Measurements from ENCODE around the gene ZMYND10. TPM values are rescaled to one million over a fixed set of nuclear protein-coding genes. Genes with fewer than 3 reads are reported as not detected.

The ZMYND10 gene
- total RNA-seq, 2 donors from 2014 or later: 0.26 to 0.31 TPM

GRCh38 chr3:50350527-50351322, 5.2 kb upstream of the ZMYND10 start, which contains the start of the genes CYB561D2 and NPRL2:
CYB561D2 (plus strand) TSS chr3:50350862; CDS start chr3:50351434, 572 bp downstream.
NPRL2 (minus strand) TSS chr3:50350775; CDS start chr3:50350652, 123 bp downstream.
- peaks cover 39% of the 10 kb centered on the region for H3K36me3 ChIP-seq
- H3K4me3 ChIP-seq: peak within 1 kb of the TSS; percentile 71 to 72
- DNase-seq (ENCODE audit: low spot score): peak; percentile 97
- H3K27ac ChIP-seq: peak within 1 kb of the TSS; percentile 86 to 88
- peak in 1 of 2 donors; percentile 5 for TF ChIP-seq CTCF (IDR thresholded peaks at IDR 0.05)
- H3K4me1 ChIP-seq: peaks cover 0 to 56% of the 10 kb centered on the region in 2 donors
- no peaks in the 10 kb centered on the region for H3K27me3 ChIP-seq
- H3K9me3 ChIP-seq: no peaks in the 10 kb centered on the region

GRCh38 chr3:50350213-50350526, 4.6 kb upstream of the ZMYND10 start:
- Histone ChIP-seq H3K36me3 (peaks cover 35% of the 10 kb centered on the region), H3K4me1 (peaks cover 0 to 55% of the 10 kb centered on the region in 2 donors), H3K27me3 (no peaks in the 10 kb centered on the region), H3K27ac (peak overlapping the region; percentile 86 to 88), H3K4me3 (peak overlapping the region; percentile 71 to 72), H3K9me3 (no peaks in the 10 kb centered on the region)
- no peak for DNase-seq (ENCODE audit: low spot score)
- TF ChIP-seq CTCF (IDR thresholded peaks at IDR 0.05): no peak

- H3K4me3 ChIP-seq: no peak overlapping the region
- peaks cover 12% of the 10 kb centered on the region for H3K36me3 ChIP-seq
- H3K9me3 ChIP-seq: no peaks in the 10 kb centered on the region
- H3K27me3 ChIP-seq: no peaks in the 10 kb centered on the region
- peaks cover 0 to 40% of the 10 kb centered on the region in 2 donors for H3K4me1 ChIP-seq
- no peak overlapping the region for H3K27ac ChIP-seq
- DNase-seq (ENCODE audit: low spot score): peak; percentile 72
- peak; percentile 43 to 62 for TF ChIP-seq CTCF (IDR thresholded peaks at IDR 0.05)
Measured at GRCh38 chr3:50347187-50347813, 1.8 kb upstream of the ZMYND10 start.

GRCh38 chr3:50345008-50345407, 524 bp downstream of the ZMYND10 start:
- no peak for TF ChIP-seq CTCF (IDR thresholded peaks at IDR 0.05)
- no peaks in the 10 kb centered on the region for H3K9me3 ChIP-seq
- H3K36me3 ChIP-seq: peaks cover 12% of the 10 kb centered on the region
- peaks cover 0 to 40% of the 10 kb centered on the region in 2 donors for H3K4me1 ChIP-seq
- DNase-seq (ENCODE audit: low spot score): no peak
- no peak overlapping the region for H3K27ac ChIP-seq
- no peaks in the 10 kb centered on the region for H3K27me3 ChIP-seq
- peak overlapping the region in 1 of 2 donors; percentile 39 for H3K4me3 ChIP-seq

- H3K4me3 ChIP-seq: no peak overlapping the region
- no peak for TF ChIP-seq CTCF (IDR thresholded peaks at IDR 0.05)
- H3K27ac ChIP-seq: no peak overlapping the region
- peaks cover 0 to 47% of the 10 kb centered on the region in 2 donors for H3K4me1 ChIP-seq
- no peaks in the 10 kb centered on the region for H3K27me3 ChIP-seq
- no peak for DNase-seq (ENCODE audit: low spot score)
- no peaks in the 10 kb centered on the region for H3K36me3 ChIP-seq
- no peaks in the 10 kb centered on the region for H3K9me3 ChIP-seq
Measured at GRCh38 chr3:50342813-50343633, 2.5 kb downstream of the ZMYND10 start.
